GM19043 (cell line): ENCODE measurements around the gene SLC7A9.
A peak's percentile ranks its signal among the peaks of the same experiment; 100 is the strongest.

Experiments used
- ATAC-seq: cut with Tn5 transposase; IDR thresholded peaks from one replicate; pipeline ENCODE4 v1.9.1; 2021; ENCODE audit warnings: low read depth; ENCODE audit not compliant: unreplicated experiment

SLC7A9 gene

GRCh38 chr19:32869369-32869965 lies at the start of gene SLC7A9:
Gene SLC7A9, minus strand, starts transcription at chr19:32869767. Its CDS starts 1,233 bp downstream, at chr19:32868534.
- no peak for ATAC-seq

GRCh38 chr19:32919365-32919764 lies 49.8 kb upstream of the SLC7A9 start:
- no peak for ATAC-seq

GRCh38 chr19:32917616-32917996 lies 48.0 kb upstream of the SLC7A9 start:
- no peak for ATAC-seq

- ATAC-seq: no peak
These were observed 47.5 kb upstream of the SLC7A9 start for GRCh38 chr19:32916969-32917615.

GRCh38 chr19:32914879-32915660 lies 45.5 kb upstream of the SLC7A9 start:
- no peak for ATAC-seq

GRCh38 chr19:32911467-32911866 lies 41.9 kb upstream of the SLC7A9 start:
- no peak for ATAC-seq

- no peak for ATAC-seq
These were observed 41.3 kb upstream of the SLC7A9 start for GRCh38 chr19:32910874-32911273.

GRCh38 chr19:32910094-32910493 lies 40.5 kb upstream of the SLC7A9 start:
- ATAC-seq: no peak

GRCh38 chr19:32909257-32909656 lies 39.7 kb upstream of the SLC7A9 start:
- ATAC-seq: no peak

GRCh38 chr19:32908641-32909190 lies 39.1 kb upstream of the SLC7A9 start:
- ATAC-seq: no peak

- ATAC-seq: no peak
These were observed 32.9 kb upstream of the SLC7A9 start for GRCh38 chr19:32902448-32902847.

- ATAC-seq: no peak
These were observed 32.1 kb upstream of the SLC7A9 start for GRCh38 chr19:32901504-32902161.

GRCh38 chr19:32896516-32897214 lies 27.1 kb upstream of the SLC7A9 start:
- no peak for ATAC-seq

GRCh38 chr19:32895384-32895783 lies 25.8 kb upstream of the SLC7A9 start:
- peak; percentile 97 for ATAC-seq

- no peak for ATAC-seq
These were observed 22.0 kb upstream of the SLC7A9 start for GRCh38 chr19:32891609-32892008.

- no peak for ATAC-seq
These were observed 21.3 kb upstream of the SLC7A9 start for GRCh38 chr19:32890841-32891240.

GRCh38 chr19:32890326-32890725 lies 20.8 kb upstream of the SLC7A9 start:
- no peak for ATAC-seq

GRCh38 chr19:32889137-32889934 lies 19.8 kb upstream of the SLC7A9 start:
- ATAC-seq: no peak

- no peak for ATAC-seq
These were observed 18.1 kb upstream of the SLC7A9 start for GRCh38 chr19:32887572-32888215.
